DND-41 (cell line): Measurements from ENCODE around the gene GPR32.

Experiments
- EZH2 ChIP-seq: IDR thresholded peaks from 3 replicates; pipeline ENCODE4 v1.6.1; 2012; ENCODE audit warnings: borderline replicate concordance, low read depth, mild to moderate bottlenecking, moderate library complexity, low read length, inconsistent platforms; ENCODE audit not compliant: severe bottlenecking
- TF ChIP-seq, protein P1 (sequence below): IDR thresholded peaks from 2 replicates; pipeline ENCODE4 v1.5.1; 2012; ENCODE audit warnings: borderline replicate concordance, low read length, moderate library complexity, mild to moderate bottlenecking; ENCODE audit not compliant: poor library complexity, severe bottlenecking; ENCODE audit errors: extremely low read depth

DNA sequence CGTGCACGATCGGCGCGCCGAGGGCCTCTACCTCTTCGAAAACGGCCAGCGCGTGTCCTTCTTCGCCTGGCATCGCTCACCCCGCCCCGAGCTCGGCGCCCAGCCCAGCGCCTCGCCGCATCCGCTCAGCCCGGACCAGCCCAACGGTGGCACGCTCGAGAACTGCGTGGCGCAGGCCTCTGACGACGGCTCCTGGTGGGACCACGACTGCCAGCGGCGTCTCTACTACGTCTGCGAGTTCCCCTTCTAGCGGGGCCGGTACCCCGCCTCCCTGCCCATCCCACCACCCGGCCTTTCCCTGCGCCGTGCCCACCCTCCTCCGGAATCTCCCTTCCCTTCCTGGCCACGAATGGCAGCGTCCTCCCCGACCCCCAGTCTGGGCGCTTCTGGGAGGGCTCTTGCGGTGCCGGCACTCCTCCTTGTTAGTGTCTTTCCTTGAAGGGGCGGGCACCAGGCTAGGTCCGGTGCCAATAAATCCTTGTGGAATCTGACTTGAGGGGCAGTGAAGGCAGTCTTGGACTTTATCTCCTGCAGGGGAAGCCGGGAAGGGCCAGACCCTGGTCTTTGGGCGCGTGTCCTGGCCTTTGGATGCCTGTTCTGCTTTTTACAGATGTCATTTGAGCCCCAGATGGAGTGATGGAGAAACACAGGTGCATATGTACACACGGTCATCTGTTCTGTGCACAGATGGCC, 44.9 kb upstream of the GPR32 start:
- TF ChIP-seq, protein P1, sequence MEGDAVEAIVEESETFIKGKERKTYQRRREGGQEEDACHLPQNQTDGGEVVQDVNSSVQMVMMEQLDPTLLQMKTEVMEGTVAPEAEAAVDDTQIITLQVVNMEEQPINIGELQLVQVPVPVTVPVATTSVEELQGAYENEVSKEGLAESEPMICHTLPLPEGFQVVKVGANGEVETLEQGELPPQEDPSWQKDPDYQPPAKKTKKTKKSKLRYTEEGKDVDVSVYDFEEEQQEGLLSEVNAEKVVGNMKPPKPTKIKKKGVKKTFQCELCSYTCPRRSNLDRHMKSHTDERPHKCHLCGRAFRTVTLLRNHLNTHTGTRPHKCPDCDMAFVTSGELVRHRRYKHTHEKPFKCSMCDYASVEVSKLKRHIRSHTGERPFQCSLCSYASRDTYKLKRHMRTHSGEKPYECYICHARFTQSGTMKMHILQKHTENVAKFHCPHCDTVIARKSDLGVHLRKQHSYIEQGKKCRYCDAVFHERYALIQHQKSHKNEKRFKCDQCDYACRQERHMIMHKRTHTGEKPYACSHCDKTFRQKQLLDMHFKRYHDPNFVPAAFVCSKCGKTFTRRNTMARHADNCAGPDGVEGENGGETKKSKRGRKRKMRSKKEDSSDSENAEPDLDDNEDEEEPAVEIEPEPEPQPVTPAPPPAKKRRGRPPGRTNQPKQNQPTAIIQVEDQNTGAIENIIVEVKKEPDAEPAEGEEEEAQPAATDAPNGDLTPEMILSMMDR: no peak
- no peak for TF ChIP-seq EZH2
